GM18861 (cell line): ENCODE results near the gene TOLLIP.
"Not testable (repeated sequence)": the region's sequence is repeated elsewhere in the genome, so short reads cannot be mapped to it uniquely, and the experiment has no call there.

Experiments
- ATAC-seq: cut with Tn5 transposase; IDR thresholded peaks from one replicate; pipeline ENCODE4 v1.9.1; 2021; ENCODE audit not compliant: unreplicated experiment

The TOLLIP gene

GRCh38 chr11:1250411-1250810, 59.0 kb downstream of the TOLLIP start:
- ATAC-seq = not testable (repeated sequence)

DNA sequence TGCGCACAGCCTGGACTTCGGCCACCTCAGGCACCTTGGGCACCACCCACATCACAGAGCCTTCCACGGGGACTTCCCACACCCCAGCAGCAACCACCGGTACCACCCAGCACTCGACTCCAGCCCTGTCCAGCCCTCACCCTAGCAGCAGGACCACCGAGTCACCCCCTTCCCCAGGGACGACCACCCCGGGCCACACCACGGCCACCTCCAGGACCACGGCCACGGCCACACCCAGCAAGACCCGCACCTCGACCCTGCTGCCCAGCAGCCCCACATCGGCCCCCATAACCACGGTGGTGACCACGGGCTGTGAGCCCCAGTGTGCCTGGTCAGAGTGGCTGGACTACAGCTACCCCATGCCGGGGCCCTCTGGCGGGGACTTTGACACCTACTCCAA, 60.5 kb downstream of the TOLLIP start:
- ATAC-seq = not testable (repeated sequence)

- not testable (repeated sequence) for ATAC-seq
These were observed 62.4 kb downstream of the TOLLIP start for GRCh38 chr11:1247026-1247425.

DNA sequence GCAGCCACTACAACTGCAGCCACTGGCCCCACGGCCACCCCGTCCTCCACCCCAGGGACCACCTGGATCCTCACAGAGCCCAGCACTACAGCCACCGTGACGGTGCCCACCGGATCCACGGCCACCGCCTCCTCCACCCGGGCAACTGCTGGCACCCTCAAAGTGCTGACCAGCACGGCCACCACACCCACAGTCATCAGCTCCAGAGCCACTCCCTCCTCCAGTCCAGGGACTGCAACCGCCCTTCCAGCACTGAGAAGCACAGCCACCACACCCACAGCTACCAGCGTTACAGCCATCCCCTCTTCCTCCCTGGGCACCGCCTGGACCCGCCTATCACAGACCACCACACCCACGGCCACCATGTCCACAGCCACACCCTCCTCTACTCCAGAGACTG, 63.1 kb downstream of the TOLLIP start:
- ATAC-seq = not testable (repeated sequence)

GRCh38 chr11:1245717-1246116, 63.7 kb downstream of the TOLLIP start:
- not testable (repeated sequence) for ATAC-seq

- not testable (repeated sequence) for ATAC-seq
These were observed 64.9 kb downstream of the TOLLIP start for GRCh38 chr11:1244557-1244956.

GRCh38 chr11:1243521-1243920, 65.9 kb downstream of the TOLLIP start:
- not testable (repeated sequence) for ATAC-seq

DNA sequence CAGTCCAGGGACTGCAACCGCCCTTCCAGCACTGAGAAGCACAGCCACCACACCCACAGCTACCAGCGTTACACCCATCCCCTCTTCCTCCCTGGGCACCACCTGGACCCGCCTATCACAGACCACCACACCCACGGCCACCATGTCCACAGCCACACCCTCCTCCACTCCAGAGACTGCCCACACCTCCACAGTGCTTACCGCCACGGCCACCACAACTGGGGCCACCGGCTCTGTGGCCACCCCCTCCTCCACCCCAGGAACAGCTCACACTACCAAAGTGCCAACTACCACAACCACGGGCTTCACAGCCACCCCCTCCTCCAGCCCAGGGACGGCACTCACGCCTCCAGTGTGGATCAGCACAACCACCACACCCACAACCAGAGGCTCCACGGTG, 66.7 kb downstream of the TOLLIP start:
- not testable (repeated sequence) for ATAC-seq

DNA sequence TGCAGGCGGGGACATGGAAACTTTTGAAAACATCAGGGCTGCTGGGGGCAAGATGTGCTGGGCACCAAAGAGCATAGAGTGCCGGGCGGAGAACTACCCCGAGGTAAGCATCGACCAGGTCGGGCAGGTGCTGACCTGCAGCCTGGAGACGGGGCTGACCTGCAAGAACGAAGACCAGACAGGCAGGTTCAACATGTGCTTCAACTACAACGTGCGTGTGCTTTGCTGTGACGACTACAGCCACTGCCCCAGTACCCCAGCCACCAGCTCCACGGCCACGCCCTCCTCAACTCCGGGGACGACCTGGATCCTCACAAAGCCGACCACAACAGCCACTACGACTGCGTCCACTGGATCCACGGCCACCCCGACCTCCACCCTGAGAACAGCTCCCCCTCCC, 67.1 kb downstream of the TOLLIP start:
- ATAC-seq = no peak

- no peak for ATAC-seq
These were observed 67.7 kb downstream of the TOLLIP start for GRCh38 chr11:1241706-1242105.

DNA sequence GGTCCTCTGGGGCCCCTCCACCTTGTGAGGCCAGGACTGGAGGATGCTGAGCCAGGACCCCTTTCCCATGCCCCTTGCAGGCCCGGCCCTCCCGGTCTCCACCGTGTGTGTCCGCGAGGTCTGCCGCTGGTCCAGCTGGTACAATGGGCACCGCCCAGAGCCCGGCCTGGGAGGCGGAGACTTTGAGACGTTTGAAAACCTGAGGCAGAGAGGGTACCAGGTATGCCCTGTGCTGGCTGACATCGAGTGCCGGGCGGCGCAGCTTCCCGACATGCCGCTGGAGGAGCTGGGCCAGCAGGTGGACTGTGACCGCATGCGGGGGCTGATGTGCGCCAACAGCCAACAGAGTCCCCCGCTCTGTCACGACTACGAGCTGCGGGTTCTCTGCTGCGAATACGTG, 68.7 kb downstream of the TOLLIP start:
- ATAC-seq = no peak

DNA sequence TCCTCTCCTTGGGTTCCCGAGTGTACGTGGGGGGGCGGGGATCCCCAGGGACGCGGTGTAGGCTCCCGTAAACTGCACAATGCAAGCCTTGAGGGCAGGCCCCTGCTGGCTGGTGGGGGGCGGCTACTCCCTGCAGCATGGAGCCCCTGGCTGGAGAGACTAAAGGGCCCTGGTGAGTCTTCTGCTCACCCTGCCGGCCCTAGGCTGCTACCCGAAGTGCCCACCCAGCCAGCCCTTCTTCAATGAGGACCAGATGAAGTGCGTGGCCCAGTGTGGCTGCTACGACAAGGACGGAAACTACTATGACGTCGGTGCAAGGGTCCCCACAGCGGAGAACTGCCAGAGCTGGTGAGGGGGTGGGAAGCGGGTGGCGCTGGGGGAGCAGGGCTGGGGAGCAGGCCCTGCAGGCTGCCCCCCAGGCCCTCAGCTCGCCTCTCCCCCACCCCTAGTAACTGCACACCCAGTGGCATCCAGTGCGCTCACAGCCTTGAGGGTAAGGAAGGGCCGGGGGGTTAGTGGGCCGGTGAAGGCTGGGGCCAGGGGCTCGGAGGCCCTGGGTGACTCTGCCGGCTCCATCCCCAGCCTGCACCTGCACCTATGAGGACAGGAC, 69.7 kb downstream of the TOLLIP start:
- no peak for ATAC-seq

- ATAC-seq = no peak
These were observed 70.5 kb downstream of the TOLLIP start for GRCh38 chr11:1238767-1239595.

DNA sequence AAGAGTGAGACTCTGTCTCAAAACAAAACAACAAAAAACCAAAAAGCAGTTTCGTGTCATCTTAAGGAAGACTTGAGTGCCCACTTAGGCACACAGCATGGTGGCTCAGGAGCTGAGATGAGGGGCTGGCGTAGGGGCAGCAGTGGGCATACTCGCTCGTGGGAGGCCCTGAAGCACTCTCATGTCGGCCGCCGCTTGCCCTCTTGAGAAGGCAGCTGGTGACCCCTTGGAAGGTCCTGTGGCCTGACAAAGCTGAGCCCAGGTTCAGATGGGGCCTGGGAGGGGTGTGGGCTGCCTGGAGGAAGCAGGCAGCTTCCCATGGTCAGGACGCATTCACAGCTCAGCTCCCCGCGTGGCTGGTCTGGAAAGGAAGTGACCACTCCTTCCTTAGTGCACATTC, 71.6 kb downstream of the TOLLIP start:
- ATAC-seq = no peak

DNA sequence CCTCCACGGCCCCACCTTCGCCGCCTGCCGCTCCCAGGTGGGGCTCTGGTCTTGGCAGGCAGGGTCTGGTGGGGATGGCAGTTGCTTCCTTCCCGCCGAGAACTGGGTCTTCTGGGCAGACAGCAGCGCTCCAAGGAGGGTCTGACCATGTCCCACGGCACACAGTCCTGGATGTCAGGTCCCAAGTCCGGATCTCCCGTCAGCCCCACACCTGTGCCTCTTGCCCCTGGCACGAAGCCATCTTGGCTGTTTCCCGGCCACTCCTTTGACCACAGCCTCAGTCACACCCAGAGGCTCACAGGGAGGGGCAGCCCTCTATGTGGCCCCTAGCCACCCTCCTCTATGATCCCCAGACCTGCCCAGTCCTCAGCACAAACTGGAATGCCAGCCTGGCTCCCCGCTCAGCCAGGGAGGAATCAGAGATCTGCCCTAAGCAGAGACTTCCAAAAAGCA, 72.3 kb downstream of the TOLLIP start:
- ATAC-seq = no peak

GRCh38 chr11:1236316-1237127, 72.9 kb downstream of the TOLLIP start:
- ATAC-seq = no peak

- ATAC-seq = no peak
These were observed 73.5 kb downstream of the TOLLIP start for GRCh38 chr11:1235901-1236315.

- ATAC-seq = no peak
These were observed 74.0 kb downstream of the TOLLIP start for GRCh38 chr11:1235306-1235900.

DNA sequence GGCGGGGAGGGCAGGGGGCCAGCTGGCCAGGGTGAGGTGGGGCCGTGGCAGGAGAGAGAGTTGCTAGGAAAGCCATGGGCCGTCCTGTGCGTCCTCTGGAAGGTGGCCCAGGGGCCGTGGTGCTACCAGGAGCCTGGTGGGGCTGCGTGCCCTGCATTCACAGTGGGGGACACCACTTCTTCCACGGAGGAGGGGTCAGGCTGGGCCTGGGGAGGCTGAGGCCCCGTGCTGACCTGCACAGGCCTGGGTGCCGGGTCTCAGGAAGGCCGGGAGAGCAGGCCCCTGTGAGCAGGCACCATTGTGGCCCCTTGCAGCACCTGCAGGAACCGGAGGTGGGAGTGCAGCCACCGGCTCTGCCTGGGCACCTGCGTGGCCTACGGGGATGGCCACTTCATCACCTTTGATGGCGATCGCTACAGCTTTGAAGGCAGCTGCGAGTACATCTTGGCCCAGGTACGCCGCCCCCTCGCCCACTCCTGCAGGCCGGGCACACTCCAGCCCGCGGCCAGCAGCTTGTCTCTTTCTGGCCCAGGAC, 74.6 kb downstream of the TOLLIP start:
- no peak for ATAC-seq

GRCh38 chr11:1234054-1234720, 75.2 kb downstream of the TOLLIP start:
- ATAC-seq = no peak
